ENCODE results near the gene TRRAP. TPM values are rescaled to one million over a fixed set of nuclear protein-coding genes. Genes with fewer than 3 reads are reported as not detected.
A peak's percentile ranks its signal among the peaks of the same experiment; 100 is the strongest.

TRRAP gene
- total and polyA plus RNA-seq, 2 of the 8 experiments (the other 6 are each of a cell fraction or from before 2014, with no cell fraction given) = 21.7 to 48.6 TPM

DNA sequence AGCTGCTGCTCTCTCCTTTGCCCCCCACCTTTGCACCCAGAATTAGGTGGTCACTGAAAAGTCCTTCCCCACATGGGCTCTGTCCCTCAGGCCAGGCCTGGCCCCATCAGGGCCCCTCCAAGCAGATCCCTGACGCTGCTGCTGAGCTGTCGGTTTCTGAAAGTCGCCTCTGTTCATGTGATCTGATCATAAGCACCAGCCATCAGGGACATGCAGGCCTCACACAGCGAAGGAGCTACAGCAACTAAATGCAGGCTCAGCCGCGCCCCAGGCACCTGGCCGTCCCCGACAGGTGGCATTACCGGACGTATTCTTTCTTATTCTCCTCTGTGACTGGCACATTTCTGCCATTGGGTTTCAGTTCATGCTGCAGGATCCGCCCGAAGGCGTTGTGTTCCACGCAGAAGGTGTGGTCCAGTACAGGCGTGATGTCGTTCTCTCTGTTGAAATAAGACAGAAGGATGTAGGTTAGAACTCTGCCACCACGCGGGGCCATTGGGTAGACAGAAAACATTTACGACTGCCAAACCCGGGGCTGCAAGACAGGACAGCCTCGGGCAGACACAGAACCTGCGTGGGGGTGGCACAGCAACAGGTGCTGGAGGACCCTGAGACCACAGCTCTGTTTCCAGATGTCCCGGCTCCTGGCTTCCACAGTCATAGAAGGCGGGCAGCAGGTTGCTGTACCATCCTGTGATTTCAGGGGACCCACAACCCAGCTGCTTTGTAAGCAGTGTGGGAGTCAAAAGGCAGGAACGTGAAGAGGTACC lies 159.9 kb downstream of the TRRAP start:
- CTCF ChIA-PET (ENCODE audit: partially characterized antibody) = interaction anchor here (0.6 to 6.2 kb wide), 16 partner anchors 8 to 334 kb away, joined by 3 to 87 read pairs (median 4); no protein-coding TSS in a partner anchor
- no peak overlapping the region for H3K18ac ChIP-seq (ENCODE audit: extremely low read depth, low read length)
- H2BK20ac ChIP-seq (ENCODE audit: low read length) = no peak overlapping the region
- no peak overlapping the region for H2AK5ac ChIP-seq (ENCODE audit: low read depth, low read length)
- H4K5ac ChIP-seq (ENCODE audit: insufficient read length, low read depth, low read length) = no peak overlapping the region
- 93% methylated on average over 25 of the region's 25 CpGs; no CpG with 5 or more reads in 1 of the 2 experiments for WGBS, 2 experiments (ENCODE audit: extremely low coverage in 1 of 2, insufficient coverage in 1 of 2, insufficient read length in 1 of 2, insufficient replicate concordance in 2 of 2, low coverage in 1 of 2, low lambda C conversion rate in 2 of 2, missing lambda C conversion rate in 1 of 2)
- H3K4me2 ChIP-seq (ENCODE audit: insufficient read depth in 1 of 2, low read depth in 2 of 2, low read length in 2 of 2) = no peak overlapping the region
- H3K56ac ChIP-seq (replicated peaks; ENCODE audit: insufficient read length, low read depth, low read length) = no peak overlapping the region
- H3K14ac ChIP-seq (ENCODE audit: insufficient read length) = no peak overlapping the region
- no peak overlapping the region for H2BK12ac ChIP-seq (ENCODE audit: low read depth, low read length)
- no peak overlapping the region for H2BK5ac ChIP-seq (ENCODE audit: low read depth, low read length)
- no peak overlapping the region for H2BK120ac ChIP-seq (replicated peaks; ENCODE audit: low read depth, low read length)
- H3K9me3 ChIP-seq (ENCODE audit: insufficient read depth in 2 of 2, low read depth in 1 of 2, low read length in 1 of 2) = no peaks in the 10 kb centered on the region
- FAIRE-seq (no peak), DNase-seq (ENCODE audit: low read depth in 1 of 2, low spot score in 2 of 2) (peak in 1 of 2 experiments; percentile 35)
- no peaks in the 10 kb centered on the region for H3K79me1 ChIP-seq (ENCODE audit: low read depth, low read length)
- peaks cover 5 to 8% of the 10 kb centered on the region in 2 experiments for H4K20me1 ChIP-seq (replicated peaks in 1 of 2; ENCODE audit: control insufficient read depth in 1 of 2, insufficient read depth in 2 of 2, low read length in 2 of 2)
- peak overlapping the region; percentile 74; the same call in 1 of the 2 replicates for H4K8ac ChIP-seq (ENCODE audit: extremely low read depth, insufficient read depth, low read length)
- H2AFZ ChIP-seq (ENCODE audit: low read length) = no peak overlapping the region
- POLR2A ChIA-PET (ENCODE audit: partially characterized antibody) = interaction anchor here (1.6 kb wide), 1 partner anchor 10 kb away, joined by 3 read pairs; no protein-coding TSS in a partner anchor
- no peak overlapping the region for H4K91ac ChIP-seq (replicated peaks; ENCODE audit: insufficient read length, low read length)
- no peak overlapping the region for H3K9ac ChIP-seq (replicated peaks in 1 of 4; ENCODE audit: extremely low read depth in 1 of 4, low read depth in 3 of 4, low read length in 3 of 4)
- H3K4ac ChIP-seq (replicated peaks; ENCODE audit: insufficient read length, low read depth, low read length) = no peak overlapping the region
- H3K23ac ChIP-seq (ENCODE audit: insufficient read length) = no peak overlapping the region
- no peak overlapping the region for H3K27ac ChIP-seq (ENCODE audit: low read depth, low read length)
- H3K23me2 ChIP-seq (ENCODE audit: low read depth, low read length) = no peaks in the 10 kb centered on the region
- no peak overlapping the region for H3K4me3 ChIP-seq (ENCODE audit: extremely low read depth in 1 of 4, insufficient read depth in 2 of 4, low read depth in 3 of 4, low read length in 4 of 4)
- H2BK15ac ChIP-seq (ENCODE audit: low read length) = no peak overlapping the region
- peaks cover 21 to 53% (median 48%) of the 10 kb centered on the region in 4 experiments for H3K36me3 ChIP-seq (ENCODE audit: control insufficient read depth in 2 of 4, insufficient read depth in 4 of 4, low read length in 3 of 4)
- H3K27me3 ChIP-seq (replicated peaks in 1 of 4; ENCODE audit: control insufficient read depth in 3 of 4, extremely low read depth in 1 of 4, insufficient read depth in 3 of 4, low read length in 3 of 4) = no peaks in the 10 kb centered on the region
- no peaks in the 10 kb centered on the region for H3K79me2 ChIP-seq (ENCODE audit: control insufficient read depth in 1 of 2, insufficient read depth in 2 of 2, low read length in 2 of 2)
- H3K4me1 ChIP-seq (replicated peaks in 1 of 4; ENCODE audit: control insufficient read depth in 3 of 4, insufficient read depth in 4 of 4, low read length in 3 of 4) = no peaks in the 10 kb centered on the region
- TF ChIP-seq NRF1 (IDR thresholded peaks at IDR 0.05; ENCODE audit: low read depth, low read length) (no peak), GABPA (IDR thresholded peaks at IDR 0.05; ENCODE audit: borderline replicate concordance, insufficient read depth, low read length) (no peak), BCL11A (IDR thresholded peaks at IDR 0.05; ENCODE audit: low read depth in 2 of 2, low read length in 2 of 2) (no peak), HDAC2 (IDR thresholded peaks at IDR 0.05; ENCODE audit: borderline replicate concordance in 1 of 2, low read depth in 2 of 2, low read length in 2 of 2) (no peak), TAF1 (IDR thresholded peaks at IDR 0.05; ENCODE audit: low read depth, low read length) (no peak), SIN3A (conservative IDR thresholded peaks at IDR 0.05 in 1 of 2, IDR thresholded peaks at IDR 0.05 in 1 of 2; ENCODE audit: low read depth in 1 of 2, low read length in 2 of 2) (no peak), ASH2L (IDR thresholded peaks at IDR 0.05; ENCODE audit: low read length) (no peak), SRF (IDR thresholded peaks at IDR 0.05; ENCODE audit: low read depth, low read length) (no peak), RFX5 (IDR thresholded peaks at IDR 0.05; ENCODE audit: borderline replicate concordance, low read depth, low read length) (no peak), YY1 (IDR thresholded peaks at IDR 0.05; ENCODE audit: low read depth, low read length) (no peak), KDM4A (IDR thresholded peaks at IDR 0.05; ENCODE audit: low read depth, low read length, severe bottlenecking) (no peak)

All from H1 (cell line).